C4-2B (cell line): ENCODE results near the gene CACNA2D1.

ENCODE experiments used
- CTCF ChIP-seq: fragments of 450-650 bp; conservative IDR thresholded peaks from 2 replicates; pipeline ENCODE4 v1.5.1; 2017; ENCODE audit warnings: mild to moderate bottlenecking
- ZFX ChIP-seq: fragments of 450-650 bp; IDR thresholded peaks from 2 replicates; pipeline ENCODE4 v1.6.1; 2017

GRCh38 chr7:82054544-82054943, 389.0 kb downstream of the CACNA2D1 start:
- TF ChIP-seq CTCF, result no peak
- TF ChIP-seq ZFX, result no peak
